ENCODE results near the gene ARHGEF4. TPM values are rescaled to one million over a fixed set of nuclear protein-coding genes. Genes with fewer than 3 reads are reported as not detected.

The ARHGEF4 gene
- total and polyA plus RNA-seq, 3 experiments from 2014 or later = 0.51 to 5.3 (median 1.2) TPM

DNA sequence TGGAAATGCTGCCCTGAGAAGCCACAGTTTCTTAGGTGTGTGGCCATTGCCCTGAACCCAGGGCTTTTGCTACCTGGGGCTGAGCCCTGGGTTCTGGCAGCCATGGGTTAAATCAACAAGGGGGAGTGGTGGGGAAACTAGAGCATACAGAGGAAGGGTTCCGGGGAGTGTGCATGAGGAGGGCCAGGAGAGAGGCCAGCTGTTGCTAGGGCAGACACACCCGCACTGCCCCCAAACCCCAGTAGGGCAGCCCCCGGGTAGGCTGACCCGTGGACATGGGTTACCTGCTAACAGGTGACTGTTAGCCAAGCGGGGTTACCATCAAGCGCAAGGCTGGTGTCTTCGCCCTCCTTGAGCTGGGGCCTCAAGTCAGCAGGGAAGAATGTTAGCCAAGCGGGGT is 14.8 kb upstream of the ARHGEF4 start:
- no peaks in the 10 kb centered on the region for H3K9me3 Mint-ChIP-seq
- H3K36me3 ChIP-seq (ENCODE audit: insufficient read depth, low read length) = no peaks in the 10 kb centered on the region
- no peak overlapping the region for H3K27ac ChIP-seq (ENCODE audit: low read depth, low read length)
- POLR2A ChIA-PET = no interaction called here
- no peaks in the 10 kb centered on the region for H3K27me3 ChIP-seq (ENCODE audit: insufficient read depth, low read length, poor library complexity, severe bottlenecking)
- peaks cover 17% of the 10 kb centered on the region for H3K4me1 ChIP-seq (ENCODE audit: insufficient read depth, low read length)
- no peak for DNase-seq
- no peak overlapping the region for H3K4me3 Mint-ChIP-seq
- H3K27ac Mint-ChIP-seq = peak overlapping the region in 1 of 8 donors; percentile 86
- H3K4me3 ChIP-seq (ENCODE audit: low read length) = no peak overlapping the region
- H3K27me3 Mint-ChIP-seq = peaks cover 5 to 7% of the 10 kb centered on the region in 2 donors
- H3K9me3 ChIP-seq (ENCODE audit: low read length) = no peaks in the 10 kb centered on the region
- CTCF ChIA-PET = interaction anchor here (1.7 to 2.8 kb wide), 2 partner anchors 23 to 24 kb away, joined by 6 to 9 read pairs; no protein-coding TSS in a partner anchor
- H3K4me1 Mint-ChIP-seq = peaks cover 10 to 22% (median 18%) of the 10 kb centered on the region in 3 donors
- H3K36me3 Mint-ChIP-seq = no peaks in the 10 kb centered on the region

DNA sequence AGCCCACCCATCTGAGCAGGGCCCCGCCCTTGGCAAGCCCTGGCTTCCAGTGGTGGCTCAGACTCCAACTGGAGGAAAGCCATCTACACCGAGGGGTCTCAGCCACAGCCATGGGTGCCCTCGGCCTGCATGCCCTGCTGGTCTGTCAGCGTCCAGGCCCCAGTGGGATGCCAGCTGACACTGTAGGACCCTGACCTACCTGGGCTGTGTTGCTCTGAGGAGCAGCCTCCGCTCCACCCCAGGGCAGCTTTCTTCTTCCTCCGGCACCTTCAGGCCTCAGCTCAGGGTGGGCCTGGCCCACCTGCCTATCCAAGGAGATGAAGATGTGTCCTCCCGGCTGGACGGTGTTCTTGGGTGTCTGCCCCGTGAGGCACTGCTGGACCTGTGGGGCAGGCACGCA is 13.9 kb upstream of the ARHGEF4 start:
- H3K36me3 ChIP-seq (ENCODE audit: insufficient read depth, low read length) = no peaks in the 10 kb centered on the region
- H3K4me3 ChIP-seq (ENCODE audit: low read length) = no peak overlapping the region
- no peak overlapping the region for H3K27ac ChIP-seq (ENCODE audit: low read depth, low read length)
- no peaks in the 10 kb centered on the region for H3K9me3 ChIP-seq (ENCODE audit: low read length)
- POLR2A ChIA-PET = no interaction called here
- peaks cover 17% of the 10 kb centered on the region for H3K4me1 ChIP-seq (ENCODE audit: insufficient read depth, low read length)
- peaks cover 5% of the 10 kb centered on the region in 2 donors for H3K27me3 Mint-ChIP-seq
- CTCF ChIA-PET = interaction anchor here (1.2 to 1.7 kb wide), 2 partner anchors 25 to 51 kb away, joined by 4 to 6 read pairs; no protein-coding TSS in a partner anchor
- H3K4me1 Mint-ChIP-seq = peaks cover 10 to 22% (median 18%) of the 10 kb centered on the region in 3 donors
- no peaks in the 10 kb centered on the region for H3K36me3 Mint-ChIP-seq
- peak overlapping the region in 3 of 8 donors; percentile 24 to 70 (median 61) for H3K27ac Mint-ChIP-seq
- H3K4me3 Mint-ChIP-seq = no peak overlapping the region
- DNase-seq = no peak
- H3K27me3 ChIP-seq (ENCODE audit: insufficient read depth, low read length, poor library complexity, severe bottlenecking) = no peaks in the 10 kb centered on the region
- no peaks in the 10 kb centered on the region for H3K9me3 Mint-ChIP-seq

DNA sequence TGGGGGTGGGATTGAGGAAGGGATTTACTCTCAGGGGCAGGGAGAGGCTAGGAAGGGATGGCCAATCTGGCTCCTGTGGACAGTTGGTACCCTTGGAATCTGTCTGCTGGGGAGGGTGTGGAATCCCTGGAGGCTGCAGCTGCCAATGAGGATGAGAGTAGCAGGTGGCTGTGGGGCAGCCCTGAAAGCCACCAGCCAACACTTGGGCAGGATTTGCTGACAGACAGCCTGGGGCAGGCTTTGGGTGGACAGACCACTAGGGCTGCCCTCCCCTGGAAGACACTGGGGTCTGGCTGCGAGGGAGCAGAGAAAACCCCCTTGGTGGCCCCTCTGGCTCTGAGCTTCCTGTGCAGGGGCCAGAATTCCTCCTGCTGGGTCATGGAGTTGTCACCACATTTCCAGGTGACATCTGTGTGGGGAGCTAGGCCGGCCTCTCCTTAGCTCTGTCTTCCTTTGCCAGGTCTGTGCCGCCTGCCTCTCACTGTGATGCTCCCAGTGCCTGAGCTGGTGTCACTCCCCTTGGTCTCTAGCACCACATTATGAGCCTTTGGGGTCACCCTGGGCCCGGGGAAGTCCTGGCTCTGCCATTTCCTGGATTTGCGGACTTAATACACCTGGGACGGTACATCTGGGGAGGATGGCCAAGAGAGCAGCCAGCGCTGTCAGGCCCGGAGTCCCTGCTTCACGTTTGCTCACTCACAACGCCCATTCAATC is 13.4 kb upstream of the ARHGEF4 start:
- peaks cover 10 to 22% (median 18%) of the 10 kb centered on the region in 3 donors for H3K4me1 Mint-ChIP-seq
- H3K4me3 Mint-ChIP-seq = no peak overlapping the region
- Histone ChIP-seq H3K27ac (ENCODE audit: low read depth, low read length) (no peak overlapping the region), H3K4me1 (ENCODE audit: insufficient read depth, low read length) (peaks cover 17% of the 10 kb centered on the region), H3K36me3 (ENCODE audit: insufficient read depth, low read length) (no peaks in the 10 kb centered on the region), H3K9me3 (ENCODE audit: low read length) (no peaks in the 10 kb centered on the region), H3K4me3 (ENCODE audit: low read length) (no peak overlapping the region), H3K27me3 (ENCODE audit: insufficient read depth, low read length, poor library complexity, severe bottlenecking) (no peaks in the 10 kb centered on the region)
- peaks cover 5% of the 10 kb centered on the region in 2 donors for H3K27me3 Mint-ChIP-seq
- ChIA-PET CTCF (interaction anchor here (1.2 to 1.7 kb wide), 2 partner anchors 26 to 50 kb away, joined by 4 to 6 read pairs; no protein-coding TSS in a partner anchor), POLR2A (no interaction called here)
- no peaks in the 10 kb centered on the region for H3K9me3 Mint-ChIP-seq
- no peaks in the 10 kb centered on the region for H3K36me3 Mint-ChIP-seq
- DNase-seq = no peak
- peak overlapping the region in 4 of 8 donors; percentile 72 to 96 (median 84) for H3K27ac Mint-ChIP-seq

DNA sequence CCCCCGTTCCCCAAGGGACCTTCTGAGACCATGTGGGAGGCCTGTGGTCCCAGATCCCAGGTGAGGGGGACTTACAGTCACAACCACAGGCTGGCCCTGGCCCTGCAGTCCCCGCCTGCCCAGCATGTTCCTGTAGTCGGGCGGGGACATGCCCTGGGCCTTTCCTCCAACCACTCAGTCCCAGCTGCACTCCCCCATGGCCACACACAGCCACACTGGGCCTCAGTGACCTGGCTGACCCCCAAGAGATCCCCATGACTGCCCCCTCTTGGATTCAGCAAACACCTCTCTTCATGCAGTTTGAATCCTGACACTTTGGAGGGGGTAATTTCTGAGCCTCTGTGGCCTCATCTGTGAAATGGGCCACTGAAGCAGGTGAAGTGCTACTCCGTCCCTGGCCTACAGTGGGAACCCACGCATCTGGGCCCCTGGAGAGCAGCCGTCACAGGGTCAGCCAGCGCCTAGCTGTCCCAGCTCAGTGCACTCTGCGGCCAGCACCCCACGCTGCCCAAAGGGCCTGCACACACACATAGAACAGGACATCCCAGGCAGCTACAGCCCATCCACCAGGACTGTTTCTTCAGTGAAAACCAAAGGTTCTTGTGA is 12.7 kb upstream of the ARHGEF4 start:
- Mint-ChIP-seq H3K27me3 (peaks cover 0 to 2% of the 10 kb centered on the region in 2 donors), H3K4me1 (peaks cover 10 to 22% (median 18%) of the 10 kb centered on the region in 3 donors), H3K9me3 (no peaks in the 10 kb centered on the region), H3K27ac (peak overlapping the region; percentile 72 to 96 (median 88)), H3K4me3 (peak overlapping the region in 5 of 7 donors; percentile 12 to 69 (median 46)), H3K36me3 (no peaks in the 10 kb centered on the region)
- Histone ChIP-seq H3K4me3 (ENCODE audit: low read length) (no peak overlapping the region), H3K27ac (ENCODE audit: low read depth, low read length) (no peak overlapping the region), H3K9me3 (ENCODE audit: low read length) (no peaks in the 10 kb centered on the region), H3K4me1 (ENCODE audit: insufficient read depth, low read length) (peaks cover 17% of the 10 kb centered on the region), H3K36me3 (ENCODE audit: insufficient read depth, low read length) (no peaks in the 10 kb centered on the region), H3K27me3 (ENCODE audit: insufficient read depth, low read length, poor library complexity, severe bottlenecking) (no peaks in the 10 kb centered on the region)
- ChIA-PET POLR2A (interaction anchor here (1.3 kb wide), 1 partner anchor 26 kb away, joined by 9 read pairs; no protein-coding TSS in a partner anchor), CTCF (interaction anchor here (1.2 to 2.0 kb wide), 2 partner anchors 26 to 50 kb away, joined by 6 to 13 read pairs; no protein-coding TSS in a partner anchor)
- DNase-seq = no peak

DNA sequence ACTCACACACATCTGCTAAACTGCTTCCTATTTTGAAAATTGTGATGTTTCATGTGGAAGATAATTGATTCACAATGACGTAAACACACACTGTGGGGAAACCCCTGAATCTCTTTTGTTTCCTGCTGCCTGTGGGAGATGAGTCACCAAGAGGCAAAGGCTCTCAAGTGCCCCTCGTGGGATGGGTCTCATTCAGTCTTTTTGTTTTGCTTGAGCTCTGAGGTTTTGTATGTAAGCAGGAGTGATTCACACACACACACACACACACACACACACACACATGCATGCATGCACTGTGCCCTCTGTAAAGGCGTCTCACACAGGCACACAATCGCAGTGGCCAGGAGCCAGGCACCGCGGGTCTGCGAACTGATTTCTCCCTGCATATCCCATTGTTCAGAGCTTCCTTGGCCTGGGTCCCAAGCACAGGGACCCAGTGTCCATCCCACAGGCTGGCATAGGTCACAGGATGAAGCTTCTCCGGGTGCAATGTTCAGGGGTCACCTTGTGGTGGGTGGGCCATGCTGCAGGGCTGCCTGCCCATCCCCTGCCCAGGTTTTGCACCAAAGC is 12.1 kb upstream of the ARHGEF4 start:
- Histone ChIP-seq H3K36me3 (ENCODE audit: insufficient read depth, low read length) (no peaks in the 10 kb centered on the region), H3K9me3 (ENCODE audit: low read length) (no peaks in the 10 kb centered on the region), H3K4me1 (ENCODE audit: insufficient read depth, low read length) (peaks cover 17% of the 10 kb centered on the region), H3K27ac (ENCODE audit: low read depth, low read length) (no peak overlapping the region), H3K4me3 (ENCODE audit: low read length) (no peak overlapping the region), H3K27me3 (ENCODE audit: insufficient read depth, low read length, poor library complexity, severe bottlenecking) (no peaks in the 10 kb centered on the region)
- ChIA-PET POLR2A (interaction anchor here (1.3 kb wide), 1 partner anchor 27 kb away, joined by 9 read pairs; no protein-coding TSS in a partner anchor), CTCF (interaction anchor here (1.1 to 2.0 kb wide), 3 partner anchors 9 to 49 kb away, joined by 3 to 13 read pairs (median 6); no protein-coding TSS in a partner anchor)
- peak overlapping the region in 6 of 7 donors; percentile 37 to 69 (median 59) for H3K4me3 Mint-ChIP-seq
- peak overlapping the region; percentile 72 to 96 (median 88) for H3K27ac Mint-ChIP-seq
- peaks cover 0 to 5% of the 10 kb centered on the region in 2 donors for H3K27me3 Mint-ChIP-seq
- DNase-seq = peak; percentile 40 to 88 (median 64)
- H3K9me3 Mint-ChIP-seq = no peaks in the 10 kb centered on the region
- H3K4me1 Mint-ChIP-seq = peaks cover 10 to 22% (median 18%) of the 10 kb centered on the region in 3 donors
- no peaks in the 10 kb centered on the region for H3K36me3 Mint-ChIP-seq

DNA sequence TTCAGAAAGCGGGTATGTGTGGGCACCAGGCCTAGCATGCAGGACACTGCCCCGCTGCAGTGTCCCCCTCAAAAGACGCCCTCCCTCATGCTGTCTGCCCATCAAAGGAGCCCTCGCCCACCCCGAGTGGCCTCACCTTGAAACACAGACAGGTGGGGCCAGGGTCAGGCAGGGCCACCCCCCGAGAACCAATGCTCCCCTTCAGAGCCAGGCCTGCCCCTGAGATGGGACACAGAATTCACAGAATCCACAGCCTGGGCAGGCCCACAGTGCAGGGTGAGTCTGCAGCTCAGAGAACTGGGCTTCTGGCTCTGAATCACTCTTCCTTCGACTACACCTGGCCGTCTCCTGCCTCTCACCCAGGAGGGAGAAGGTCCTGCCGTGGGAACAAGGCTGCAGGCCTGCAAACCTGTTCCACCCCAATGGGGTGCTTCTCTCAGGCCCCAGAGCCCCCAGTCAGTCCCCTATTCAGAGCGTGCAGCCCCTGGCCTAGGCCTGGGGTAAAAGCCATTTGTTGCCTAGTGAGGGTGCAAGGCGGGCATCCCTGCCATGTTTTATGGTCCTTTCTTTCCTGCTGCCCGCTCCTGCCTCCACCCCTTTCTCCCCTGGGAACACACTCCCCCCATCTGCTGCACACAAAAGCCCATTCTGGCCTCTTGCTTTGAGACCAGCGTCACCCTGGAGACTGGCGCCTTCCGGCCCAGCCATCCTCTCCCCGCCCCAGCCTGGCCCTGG is 11.3 kb upstream of the ARHGEF4 start:
- Histone ChIP-seq H3K4me3 (ENCODE audit: low read length) (no peak overlapping the region), H3K9me3 (ENCODE audit: low read length) (no peaks in the 10 kb centered on the region), H3K27me3 (ENCODE audit: insufficient read depth, low read length, poor library complexity, severe bottlenecking) (no peaks in the 10 kb centered on the region), H3K36me3 (ENCODE audit: insufficient read depth, low read length) (no peaks in the 10 kb centered on the region), H3K27ac (ENCODE audit: low read depth, low read length) (no peak overlapping the region), H3K4me1 (ENCODE audit: insufficient read depth, low read length) (peaks cover 17% of the 10 kb centered on the region)
- POLR2A ChIA-PET = interaction anchor here (1.3 kb wide), 1 partner anchor 28 kb away, joined by 9 read pairs; no protein-coding TSS in a partner anchor
- Mint-ChIP-seq H3K9me3 (no peaks in the 10 kb centered on the region), H3K36me3 (no peaks in the 10 kb centered on the region), H3K4me1 (peaks cover 10 to 22% (median 18%) of the 10 kb centered on the region in 3 donors), H3K4me3 (no peak overlapping the region), H3K27me3 (peaks cover 0 to 5% of the 10 kb centered on the region in 2 donors), H3K27ac (peak overlapping the region in 4 of 8 donors; percentile 35 to 67 (median 60))
- DNase-seq = no peak
- CTCF ChIA-PET = interaction anchor here (1.1 to 2.0 kb wide), 2 partner anchors 9 to 27 kb away, joined by 3 to 13 read pairs; no protein-coding TSS in a partner anchor

DNA sequence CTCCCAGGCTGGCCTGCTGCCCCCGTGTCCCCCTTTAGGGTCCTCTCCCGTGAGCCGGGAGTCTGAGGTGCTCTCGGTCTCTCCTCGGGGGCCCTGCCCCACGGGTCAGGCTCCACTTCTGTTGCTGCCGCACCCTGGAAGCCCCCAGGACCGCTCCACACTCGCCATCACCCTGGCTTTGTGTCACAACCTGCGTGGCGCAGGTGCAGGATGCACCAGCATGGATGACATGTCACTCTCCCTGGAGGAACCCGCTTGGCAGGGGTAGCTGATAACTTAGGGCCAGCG is 10.8 kb upstream of the ARHGEF4 start:
- H3K4me3 ChIP-seq (ENCODE audit: low read length) = no peak overlapping the region
- DNase-seq = no peak
- H3K4me1 ChIP-seq (ENCODE audit: insufficient read depth, low read length) = peaks cover 17% of the 10 kb centered on the region
- no peaks in the 10 kb centered on the region for H3K36me3 ChIP-seq (ENCODE audit: insufficient read depth, low read length)
- H3K27me3 ChIP-seq (ENCODE audit: insufficient read depth, low read length, poor library complexity, severe bottlenecking) = no peaks in the 10 kb centered on the region
- H3K27ac ChIP-seq (ENCODE audit: low read depth, low read length) = no peak overlapping the region
- Mint-ChIP-seq H3K27me3 (peaks cover 0 to 5% of the 10 kb centered on the region in 2 donors), H3K27ac (no peak overlapping the region), H3K4me1 (peaks cover 10 to 22% (median 18%) of the 10 kb centered on the region in 3 donors), H3K36me3 (no peaks in the 10 kb centered on the region), H3K4me3 (no peak overlapping the region), H3K9me3 (no peaks in the 10 kb centered on the region)
- no peaks in the 10 kb centered on the region for H3K9me3 ChIP-seq (ENCODE audit: low read length)
- POLR2A ChIA-PET = no interaction called here
- CTCF ChIA-PET = interaction anchor here (1.0 to 1.1 kb wide), 2 partner anchors 8 to 27 kb away, joined by 3 to 5 read pairs; no protein-coding TSS in a partner anchor
